ENCODE results near the gene TNRC18.
"Not testable (repeated sequence)": the region's sequence is repeated elsewhere in the genome, so short reads cannot be mapped to it uniquely, and the experiment has no call there.

Gene TNRC18

GRCh38 chr7:5318613-5319012 lies 105.0 kb downstream of the TNRC18 start:
- H2BK12ac ChIP-seq (ENCODE audit: low read length); H3K9ac ChIP-seq (ENCODE audit: low read length); H3K4me3 ChIP-seq (ENCODE audit: low read depth, low read length); H3K23ac ChIP-seq (ENCODE audit: low read length); H3K14ac ChIP-seq (ENCODE audit: low read length); H3K4ac ChIP-seq (ENCODE audit: low read depth, low read length); H3K4me2 ChIP-seq (ENCODE audit: low read length); H2AFZ ChIP-seq (ENCODE audit: insufficient read depth, low read length, poor library complexity); H3K18ac ChIP-seq (ENCODE audit: low read length); H2AK5ac ChIP-seq (ENCODE audit: low read length); H3K79me2 ChIP-seq (ENCODE audit: control insufficient read depth, insufficient read depth, low read length, poor library complexity); H2BK120ac ChIP-seq (ENCODE audit: insufficient read depth, low read length, poor library complexity); H3K27me3 ChIP-seq (ENCODE audit: insufficient read depth, low read length); H2BK5ac ChIP-seq (ENCODE audit: low read depth, low read length, poor library complexity); H3K79me1 ChIP-seq (ENCODE audit: low read length); H4K12ac ChIP-seq (ENCODE audit: low read depth, low read length); DNase-seq; H4K8ac ChIP-seq (ENCODE audit: low read depth, low read length); H3K27ac ChIP-seq (ENCODE audit: low read depth, low read length); H3K4me1 ChIP-seq (ENCODE audit: control insufficient read depth in 1 of 2, insufficient read depth in 2 of 2, low read length in 2 of 2); H4K91ac ChIP-seq (ENCODE audit: low read depth, low read length): not testable (repeated sequence)
- no CpG with 5 or more reads among the region's 5 CpGs for WGBS (ENCODE audit: extremely low coverage, insufficient coverage, insufficient read length)
- Histone ChIP-seq H3K36me3 (ENCODE audit: control insufficient read depth in 1 of 2, insufficient read depth in 2 of 2, low read length in 2 of 2) (peaks cover 49 to 58% of the 10 kb centered on the region in 2 experiments), H3K9me3 (ENCODE audit: insufficient read depth, low read depth, low read length) (peaks cover 10% of the 10 kb centered on the region)

GRCh38 chr7:5315761-5316160 lies 107.9 kb downstream of the TNRC18 start:
- Histone ChIP-seq H3K23ac (ENCODE audit: low read length) (no peak overlapping the region), H3K4me1 (ENCODE audit: control insufficient read depth in 1 of 2, insufficient read depth in 2 of 2, low read length in 2 of 2) (no peaks in the 10 kb centered on the region)
- WGBS (ENCODE audit: extremely low coverage, insufficient coverage, insufficient read length) = no CpG with 5 or more reads among the region's 14 CpGs

DNA sequence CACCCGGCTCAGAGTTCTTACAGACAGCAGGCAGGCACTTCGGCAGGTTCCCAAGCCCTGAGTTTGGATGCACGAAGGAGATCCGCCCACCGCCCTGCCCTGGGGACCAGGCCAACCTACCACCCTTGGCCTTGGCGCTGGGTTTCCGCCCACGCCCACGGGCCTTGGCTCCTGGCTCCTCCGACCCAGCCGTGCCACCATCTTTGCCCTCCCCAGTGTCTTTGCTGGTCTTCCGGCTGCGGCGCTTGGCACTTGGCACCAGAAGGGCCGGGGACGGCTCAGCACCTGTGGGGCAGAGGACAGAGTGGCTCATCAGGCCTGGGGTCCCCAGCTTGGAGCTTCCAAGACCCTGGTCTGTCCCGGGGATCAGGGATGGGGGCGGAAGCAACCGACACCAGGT lies 108.8 kb downstream of the TNRC18 start:
- H3K14ac ChIP-seq (ENCODE audit: low read length) = no peak overlapping the region
- no peak overlapping the region for H2AK5ac ChIP-seq (ENCODE audit: low read length)
- H3K36me3 ChIP-seq (ENCODE audit: control insufficient read depth in 1 of 2, insufficient read depth in 2 of 2, low read length in 2 of 2) = peaks cover 51 to 57% of the 10 kb centered on the region in 2 experiments
- H4K91ac ChIP-seq (ENCODE audit: low read depth, low read length) = no peak overlapping the region
- H3K4me2 ChIP-seq (ENCODE audit: low read length) = no peak overlapping the region
- no peak overlapping the region for H2BK5ac ChIP-seq (ENCODE audit: low read depth, low read length, poor library complexity)
- no peak overlapping the region for H3K9ac ChIP-seq (ENCODE audit: low read length)
- no peaks in the 10 kb centered on the region for H3K79me2 ChIP-seq (ENCODE audit: control insufficient read depth, insufficient read depth, low read length, poor library complexity)
- DNase-seq = no peak
- no peaks in the 10 kb centered on the region for H3K79me1 ChIP-seq (ENCODE audit: low read length)
- no CpG with 5 or more reads among the region's 19 CpGs for WGBS (ENCODE audit: extremely low coverage, insufficient coverage, insufficient read length)
- no peak overlapping the region for H4K8ac ChIP-seq (ENCODE audit: low read depth, low read length)
- no peak overlapping the region for H2AFZ ChIP-seq (ENCODE audit: insufficient read depth, low read length, poor library complexity)
- no peak overlapping the region for H3K4ac ChIP-seq (ENCODE audit: low read depth, low read length)
- no peak overlapping the region for H3K4me3 ChIP-seq (ENCODE audit: low read depth, low read length)
- no peak overlapping the region for H3K23ac ChIP-seq (ENCODE audit: low read length)
- H3K9me3 ChIP-seq (ENCODE audit: insufficient read depth, low read depth, low read length) = peaks cover 4% of the 10 kb centered on the region
- no peaks in the 10 kb centered on the region for H3K4me1 ChIP-seq (ENCODE audit: control insufficient read depth in 1 of 2, insufficient read depth in 2 of 2, low read length in 2 of 2)
- no peak overlapping the region for H2BK120ac ChIP-seq (ENCODE audit: insufficient read depth, low read length, poor library complexity)
- H2BK12ac ChIP-seq (ENCODE audit: low read length) = no peak overlapping the region
- H4K12ac ChIP-seq (ENCODE audit: low read depth, low read length) = no peak overlapping the region
- no peaks in the 10 kb centered on the region for H3K27me3 ChIP-seq (ENCODE audit: insufficient read depth, low read length)
- H3K18ac ChIP-seq (ENCODE audit: low read length) = no peak overlapping the region
- no peak overlapping the region for H3K27ac ChIP-seq (ENCODE audit: low read depth, low read length)

More at GRCh38 chr7:5315761-5316160, 107.9 kb downstream of the TNRC18 start:
- DNase-seq = no peak
- no peak overlapping the region for H4K12ac ChIP-seq (ENCODE audit: low read depth, low read length)
- H3K79me1 ChIP-seq (ENCODE audit: low read length) = no peaks in the 10 kb centered on the region
- H4K91ac ChIP-seq (ENCODE audit: low read depth, low read length) = no peak overlapping the region
- H3K4me3 ChIP-seq (ENCODE audit: low read depth, low read length) = no peak overlapping the region
- no peak overlapping the region for H3K4ac ChIP-seq (ENCODE audit: low read depth, low read length)
- H3K27me3 ChIP-seq (ENCODE audit: insufficient read depth, low read length) = no peaks in the 10 kb centered on the region
- H2BK120ac ChIP-seq (ENCODE audit: insufficient read depth, low read length, poor library complexity) = no peak overlapping the region
- H2BK12ac ChIP-seq (ENCODE audit: low read length) = no peak overlapping the region
- H2AK5ac ChIP-seq (ENCODE audit: low read length) = no peak overlapping the region
- H3K79me2 ChIP-seq (ENCODE audit: control insufficient read depth, insufficient read depth, low read length, poor library complexity) = no peaks in the 10 kb centered on the region
- no peak overlapping the region for H3K18ac ChIP-seq (ENCODE audit: low read length)
- H2AFZ ChIP-seq (ENCODE audit: insufficient read depth, low read length, poor library complexity) = no peak overlapping the region
- H3K27ac ChIP-seq (ENCODE audit: low read depth, low read length) = no peak overlapping the region
- H3K36me3 ChIP-seq (ENCODE audit: control insufficient read depth in 1 of 2, insufficient read depth in 2 of 2, low read length in 2 of 2) = peaks cover 57 to 62% of the 10 kb centered on the region in 2 experiments
- H3K14ac ChIP-seq (ENCODE audit: low read length) = no peak overlapping the region
- H2BK5ac ChIP-seq (ENCODE audit: low read depth, low read length, poor library complexity) = no peak overlapping the region
- H3K9me3 ChIP-seq (ENCODE audit: insufficient read depth, low read depth, low read length) = peaks cover 6% of the 10 kb centered on the region
- no peak overlapping the region for H3K9ac ChIP-seq (ENCODE audit: low read length)
- no peak overlapping the region for H4K8ac ChIP-seq (ENCODE audit: low read depth, low read length)
- H3K4me2 ChIP-seq (ENCODE audit: low read length) = no peak overlapping the region

DNA sequence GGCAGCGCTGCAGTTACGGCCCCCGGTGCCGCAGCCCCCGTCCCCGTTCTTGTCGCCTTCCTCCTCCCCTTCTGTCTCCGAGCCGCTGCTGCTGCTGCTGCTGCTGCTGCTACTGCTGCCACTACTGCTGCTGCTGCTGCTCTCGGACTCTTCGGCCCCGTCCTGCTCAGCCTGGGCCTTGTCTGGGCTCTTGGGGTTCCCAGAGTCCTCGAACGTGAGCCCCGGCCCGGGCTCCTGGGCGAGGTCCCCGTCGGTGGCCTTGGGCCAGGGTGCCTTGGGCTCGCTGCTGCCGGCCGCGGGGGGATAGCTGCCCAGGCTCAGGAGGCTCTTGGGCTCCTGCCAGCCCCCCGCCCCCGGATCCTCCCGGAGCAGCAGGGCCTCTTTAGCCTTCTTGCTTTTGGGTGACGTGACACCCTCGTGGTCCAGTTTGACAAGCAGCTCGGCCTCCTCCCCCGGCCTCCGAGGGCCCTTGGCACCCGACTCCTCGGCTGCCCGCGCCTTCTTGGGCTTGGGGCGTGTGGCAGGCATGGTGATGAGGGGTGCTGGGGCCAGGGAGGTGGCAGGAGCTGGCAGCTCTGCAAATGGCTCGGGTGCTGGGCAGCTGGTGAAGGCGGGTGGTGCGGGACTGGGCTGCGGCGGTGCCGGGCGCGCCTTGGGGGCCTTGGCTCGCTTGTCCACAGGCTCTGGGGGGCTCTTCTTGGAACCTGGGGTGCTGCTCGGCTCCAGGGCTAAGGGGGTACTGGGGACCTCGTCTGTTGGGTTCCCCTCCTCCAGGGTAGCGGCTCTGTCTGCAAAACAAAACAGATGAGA lies 110.4 kb downstream of the TNRC18 start:
- not testable (repeated sequence) for H3K79me2 ChIP-seq (ENCODE audit: control insufficient read depth, insufficient read depth, low read length, poor library complexity); H4K91ac ChIP-seq (ENCODE audit: low read depth, low read length); H3K9ac ChIP-seq (ENCODE audit: low read length); H3K14ac ChIP-seq (ENCODE audit: low read length); H3K4me3 ChIP-seq (ENCODE audit: low read depth, low read length); H2BK5ac ChIP-seq (ENCODE audit: low read depth, low read length, poor library complexity); H3K4me2 ChIP-seq (ENCODE audit: low read length); H3K23ac ChIP-seq (ENCODE audit: low read length); H4K8ac ChIP-seq (ENCODE audit: low read depth, low read length); H3K4me1 ChIP-seq (ENCODE audit: control insufficient read depth in 1 of 2, insufficient read depth in 2 of 2, low read length in 2 of 2); H2BK12ac ChIP-seq (ENCODE audit: low read length); H3K79me1 ChIP-seq (ENCODE audit: low read length); H3K18ac ChIP-seq (ENCODE audit: low read length); H2AFZ ChIP-seq (ENCODE audit: insufficient read depth, low read length, poor library complexity); H2AK5ac ChIP-seq (ENCODE audit: low read length); H3K27ac ChIP-seq (ENCODE audit: low read depth, low read length); H2BK120ac ChIP-seq (ENCODE audit: insufficient read depth, low read length, poor library complexity); H4K12ac ChIP-seq (ENCODE audit: low read depth, low read length); H3K27me3 ChIP-seq (ENCODE audit: insufficient read depth, low read length); DNase-seq; H3K9me3 ChIP-seq (ENCODE audit: insufficient read depth, low read depth, low read length); H3K4ac ChIP-seq (ENCODE audit: low read depth, low read length)
- no CpG with 5 or more reads among the region's 48 CpGs for WGBS (ENCODE audit: extremely low coverage, insufficient coverage, insufficient read length)
- peaks cover 53% of the 10 kb centered on the region in 2 experiments for H3K36me3 ChIP-seq (ENCODE audit: control insufficient read depth in 1 of 2, insufficient read depth in 2 of 2, low read length in 2 of 2)
